MV-4-11 (cell line): Measurements from ENCODE around the gene POLD1.
A peak's percentile ranks its signal among the peaks of the same experiment; 100 is the strongest.
"Not testable (repeated sequence)": the region's sequence is repeated elsewhere in the genome, so short reads cannot be mapped to it uniquely, and the experiment has no call there.

Experiments used
- DNase-seq: peaks from one replicate; lab custom pipeline; 2025; lab: John Stamatoyannopoulos, UW

POLD1 gene

DNA sequence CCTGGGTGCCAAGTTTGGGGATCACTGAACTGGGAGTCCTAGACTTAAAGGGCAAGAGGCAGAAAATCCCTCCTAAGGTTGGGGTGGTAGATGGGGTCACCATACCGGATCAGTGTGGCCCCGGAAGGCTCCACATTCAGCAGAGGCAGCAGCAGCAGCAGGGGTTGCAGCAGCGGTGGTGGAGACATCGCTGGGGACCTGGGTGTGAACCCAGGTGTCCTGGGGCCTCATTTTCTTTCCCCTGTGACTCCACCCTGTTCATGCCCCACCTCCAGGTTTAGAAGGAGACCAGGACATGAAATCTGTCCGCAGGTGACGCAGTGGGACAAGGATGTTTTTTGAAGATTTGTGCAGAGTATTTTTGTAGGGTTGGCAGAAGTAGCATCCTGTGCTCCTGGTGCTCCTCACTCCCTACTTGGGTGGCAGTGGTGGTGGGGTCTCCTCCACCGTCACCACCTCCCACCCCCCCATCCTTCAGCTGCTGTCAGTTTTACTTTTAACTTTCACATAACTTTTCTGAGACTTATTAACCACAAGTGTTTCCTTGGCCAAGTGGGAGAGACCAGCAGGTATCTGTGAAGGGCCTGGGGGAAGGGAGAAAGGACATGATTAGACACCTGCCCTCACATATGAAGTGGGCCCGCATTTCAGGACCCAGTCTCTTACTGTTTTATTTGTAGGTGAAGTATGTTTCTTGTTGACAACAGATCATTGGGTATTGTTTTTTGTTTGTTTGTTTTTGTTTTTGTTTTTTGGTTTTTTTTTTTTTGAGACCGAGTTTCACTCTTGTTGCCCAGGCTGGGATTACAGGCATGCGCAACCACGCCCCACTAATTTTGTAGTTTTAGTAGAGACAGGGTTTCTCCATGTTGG, 18.5 kb upstream of the POLD1 start, which contains the start of gene NAPSA:
Gene NAPSA (minus strand): TSS at position 206 of the 873 bp plus-strand sequence. CDS start 18 bp downstream, at position 188.
- DNase-seq = no peak

DNA sequence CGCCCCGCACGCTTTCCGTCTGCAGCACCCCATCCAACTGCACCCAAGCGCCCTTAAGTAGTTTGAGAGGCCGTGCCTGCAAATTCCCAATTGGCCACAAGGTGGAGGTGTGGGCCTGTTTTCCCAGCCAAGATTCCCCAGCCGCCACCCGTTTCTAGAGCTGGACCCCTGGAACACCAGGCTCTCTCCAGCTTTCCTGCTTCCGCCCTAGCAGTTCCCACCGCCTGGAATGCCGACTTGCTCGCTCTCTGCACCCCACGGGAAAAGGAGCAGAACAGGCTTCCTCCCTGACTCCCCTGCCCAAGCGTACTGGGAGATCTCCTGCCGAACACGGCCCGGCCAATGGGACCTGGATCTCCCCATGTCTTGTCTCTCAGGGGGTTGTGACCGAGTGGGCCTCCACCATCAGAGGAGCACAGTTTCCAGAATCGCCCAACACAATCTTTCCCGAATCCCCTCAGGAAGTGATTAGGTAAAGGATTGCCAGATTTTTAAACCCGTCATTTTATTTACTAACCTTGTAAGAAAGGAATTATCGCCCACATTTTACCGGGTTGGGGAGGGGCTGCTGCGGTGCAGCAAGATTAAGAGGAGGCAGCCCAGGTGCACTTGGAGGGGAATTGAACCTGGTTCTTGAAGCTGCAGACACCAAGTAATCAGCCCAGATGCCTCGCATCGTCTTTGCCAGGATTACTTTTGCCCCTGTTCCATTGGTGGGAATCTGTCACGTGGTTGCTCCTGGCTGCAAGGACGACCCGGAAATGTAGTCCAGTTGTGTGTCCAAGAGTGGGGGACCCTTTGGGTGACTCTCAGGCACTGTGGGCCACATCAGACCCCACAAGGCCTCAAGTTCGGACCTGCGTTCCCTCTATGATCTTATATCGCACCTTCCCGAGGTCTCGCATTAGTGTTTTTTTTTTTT, 15.2 kb upstream of the POLD1 start:
- peak; percentile 90 for DNase-seq

DNA sequence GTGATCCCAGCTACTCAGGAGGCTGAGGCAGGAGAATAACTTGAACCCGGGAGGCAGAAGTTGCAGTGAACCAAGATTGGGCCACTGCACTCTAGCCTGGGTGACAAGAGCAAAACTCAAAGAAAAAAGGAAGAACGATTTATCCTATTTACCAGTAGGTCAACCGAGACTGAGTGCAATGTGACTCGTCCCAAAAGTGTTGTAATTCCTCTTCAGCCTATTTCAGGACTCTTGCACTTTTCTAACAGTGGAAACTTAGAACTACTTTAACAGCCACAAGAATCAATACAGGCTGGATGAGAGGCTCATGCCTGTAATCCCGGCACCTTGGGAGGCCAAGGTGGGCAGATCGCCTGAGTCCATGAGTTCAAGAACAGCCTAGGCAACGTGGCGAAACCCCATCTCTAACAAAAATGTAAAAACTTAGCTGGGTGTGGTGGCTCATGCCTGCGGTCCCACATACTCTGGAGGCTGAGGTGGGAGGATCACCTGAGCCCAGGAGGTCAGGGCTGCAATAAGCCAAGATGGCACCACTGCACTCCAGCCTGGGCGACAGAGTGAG, 12.2 kb upstream of the POLD1 start:
- DNase-seq = peak; percentile 95

DNA sequence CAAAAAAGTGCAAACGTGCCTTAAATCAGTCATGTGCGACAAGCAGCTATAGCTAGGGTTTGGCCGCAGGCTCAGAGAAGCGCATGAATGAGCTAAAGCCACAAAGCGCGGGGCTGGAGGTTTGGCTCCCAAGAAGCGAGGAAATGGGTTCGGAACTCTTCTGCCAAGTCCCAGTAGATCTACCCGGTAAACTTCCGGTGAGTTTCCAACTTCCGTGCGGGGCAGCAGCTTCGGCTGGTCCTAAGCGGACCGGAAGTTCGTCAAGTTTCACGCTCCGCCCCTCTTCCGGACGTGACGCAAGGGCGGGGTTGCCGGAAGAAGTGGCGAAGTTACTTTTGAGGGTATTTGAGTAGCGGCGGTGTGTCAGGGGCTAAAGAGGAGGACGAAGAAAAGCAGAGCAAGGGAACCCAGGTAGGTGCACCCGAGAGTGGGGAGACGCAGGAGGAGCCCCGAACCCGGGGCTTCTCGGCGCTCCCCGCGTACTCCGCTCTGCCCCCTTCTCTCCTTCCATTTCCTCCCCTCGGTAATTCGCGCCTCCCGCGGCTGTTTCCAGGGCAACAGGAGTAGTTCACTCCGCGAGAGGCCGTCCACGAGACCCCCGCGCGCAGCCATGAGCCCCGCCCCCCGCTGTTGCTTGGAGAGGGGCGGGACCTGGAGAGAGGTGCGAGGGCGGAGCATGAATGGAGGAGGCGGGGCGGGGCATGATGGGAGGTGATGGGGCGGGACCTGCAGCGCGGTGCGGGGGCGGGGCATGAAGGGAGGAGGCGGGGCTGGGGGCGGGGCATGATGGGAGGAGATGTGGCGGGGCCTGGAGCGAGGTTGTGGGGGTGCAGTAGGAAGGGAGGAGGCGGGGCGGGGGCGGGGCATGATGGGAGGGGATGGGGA, 7.7 kb upstream of the POLD1 start, which contains the start of gene NR1H2:
Gene NR1H2 (plus strand): TSS at position 292 of the 885 bp plus-strand sequence. CDS start 1,149 bp downstream, outside the sequence.
- DNase-seq = peak; percentile 100

DNA sequence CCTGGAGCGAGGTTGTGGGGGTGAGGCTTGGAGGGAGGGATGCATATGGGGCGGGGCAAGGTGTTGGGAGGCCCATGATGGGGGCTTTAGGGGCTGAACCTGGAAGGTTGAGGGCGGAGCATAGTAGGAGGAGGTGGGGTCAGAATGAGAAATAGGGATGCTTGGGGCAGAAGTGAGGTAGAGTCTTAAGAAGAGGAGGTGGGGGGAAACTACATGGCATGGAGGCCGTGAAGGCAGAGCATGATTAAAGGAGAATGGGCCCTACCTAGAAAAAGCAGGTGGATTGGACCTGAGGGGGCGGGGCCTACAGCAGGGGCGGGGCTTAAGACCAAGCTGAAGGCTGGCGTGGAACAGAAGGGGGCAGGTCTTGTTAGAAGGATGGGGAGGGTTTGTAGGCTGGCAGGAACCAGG, 7.1 kb upstream of the POLD1 start:
- DNase-seq = no peak

DNA sequence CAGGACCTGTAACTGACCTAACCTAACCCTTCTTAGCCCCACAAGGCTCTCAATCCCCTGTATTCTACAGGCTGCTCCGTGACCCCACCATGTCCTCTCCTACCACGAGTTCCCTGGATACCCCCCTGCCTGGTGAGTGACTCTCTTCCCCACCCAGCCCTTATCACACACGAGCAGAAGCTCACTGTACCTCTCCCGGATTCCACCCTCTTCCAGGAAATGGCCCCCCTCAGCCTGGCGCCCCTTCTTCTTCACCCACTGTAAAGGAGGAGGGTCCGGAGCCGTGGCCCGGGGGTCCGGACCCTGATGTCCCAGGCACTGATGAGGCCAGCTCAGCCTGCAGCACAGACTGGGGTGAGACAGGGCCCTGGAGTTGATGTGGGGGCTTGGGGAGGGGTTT, 6.6 kb upstream of the POLD1 start:
- no peak for DNase-seq

DNA sequence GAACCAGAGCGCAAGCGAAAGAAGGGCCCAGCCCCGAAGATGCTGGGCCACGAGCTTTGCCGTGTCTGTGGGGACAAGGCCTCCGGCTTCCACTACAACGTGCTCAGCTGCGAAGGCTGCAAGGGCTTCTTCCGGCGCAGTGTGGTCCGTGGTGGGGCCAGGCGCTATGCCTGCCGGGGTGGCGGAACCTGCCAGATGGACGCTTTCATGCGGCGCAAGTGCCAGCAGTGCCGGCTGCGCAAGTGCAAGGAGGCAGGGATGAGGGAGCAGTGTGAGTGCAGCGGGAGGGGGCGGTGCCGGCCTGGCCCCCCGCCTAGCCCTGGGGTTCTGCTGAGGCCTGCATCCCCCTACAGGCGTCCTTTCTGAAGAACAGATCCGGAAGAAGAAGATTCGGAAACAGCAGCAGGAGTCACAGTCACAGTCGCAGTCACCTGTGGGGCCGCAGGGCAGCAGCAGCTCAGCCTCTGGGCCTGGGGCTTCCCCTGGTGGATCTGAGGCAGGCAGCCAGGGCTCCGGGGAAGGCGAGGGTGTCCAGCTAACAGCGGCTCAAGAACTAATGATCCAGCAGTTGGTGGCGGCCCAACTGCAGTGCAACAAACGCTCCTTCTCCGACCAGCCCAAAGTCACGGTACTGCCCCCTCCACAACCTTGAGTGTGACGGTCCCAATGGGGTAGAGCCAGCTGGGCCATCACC, 5.8 kb upstream of the POLD1 start:
- no peak for DNase-seq

DNA sequence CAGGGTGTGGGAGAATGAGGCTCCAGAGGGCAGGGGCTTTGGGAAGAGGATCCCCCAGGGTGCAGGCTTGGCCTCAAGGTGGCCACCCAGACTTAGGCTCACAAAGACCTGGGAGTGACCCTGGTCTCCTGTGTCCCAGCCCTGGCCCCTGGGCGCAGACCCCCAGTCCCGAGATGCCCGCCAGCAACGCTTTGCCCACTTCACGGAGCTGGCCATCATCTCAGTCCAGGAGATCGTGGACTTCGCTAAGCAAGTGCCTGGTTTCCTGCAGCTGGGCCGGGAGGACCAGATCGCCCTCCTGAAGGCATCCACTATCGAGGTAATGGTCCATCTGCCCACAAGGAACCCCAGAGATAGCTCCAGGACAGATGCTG, 5.3 kb upstream of the POLD1 start:
- DNase-seq = no peak

DNA sequence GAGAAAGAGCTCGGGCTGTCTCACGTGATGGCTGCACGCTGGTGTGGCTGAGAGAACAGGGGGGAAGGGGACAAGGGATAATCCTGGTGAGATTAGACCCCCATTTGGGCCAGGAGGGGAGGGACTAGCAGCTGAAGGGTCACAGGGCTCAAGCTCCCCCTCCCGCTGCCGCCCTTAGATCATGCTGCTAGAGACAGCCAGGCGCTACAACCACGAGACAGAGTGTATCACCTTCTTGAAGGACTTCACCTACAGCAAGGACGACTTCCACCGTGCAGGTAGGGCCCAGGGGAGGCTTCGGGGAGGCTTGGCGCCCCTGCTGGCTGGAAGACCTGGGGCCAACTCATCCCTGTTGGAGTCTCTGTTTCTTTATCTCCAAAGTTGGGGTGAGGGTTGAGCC, 4.5 kb upstream of the POLD1 start:
- no peak for DNase-seq

DNA sequence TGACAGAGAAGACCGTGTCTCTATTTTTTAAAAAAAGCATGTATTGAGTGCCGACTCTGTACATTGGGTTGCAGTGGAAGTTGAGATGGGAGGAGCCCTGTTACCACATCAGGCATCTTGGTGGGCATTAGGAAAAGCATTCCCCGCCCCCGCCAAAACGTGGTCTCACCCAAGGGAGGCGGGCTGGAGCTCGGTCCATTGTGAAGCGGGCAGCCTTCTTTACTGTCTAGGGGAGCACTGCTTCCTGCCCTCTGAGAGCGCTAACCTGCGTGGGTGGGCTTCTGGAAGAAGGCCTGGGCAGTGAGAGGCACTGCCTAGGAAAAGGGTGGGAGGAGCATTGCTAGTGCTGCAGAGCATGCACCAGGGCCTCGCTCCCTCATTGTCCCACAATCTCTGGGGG, 4.0 kb upstream of the POLD1 start:
- DNase-seq = no peak

DNA sequence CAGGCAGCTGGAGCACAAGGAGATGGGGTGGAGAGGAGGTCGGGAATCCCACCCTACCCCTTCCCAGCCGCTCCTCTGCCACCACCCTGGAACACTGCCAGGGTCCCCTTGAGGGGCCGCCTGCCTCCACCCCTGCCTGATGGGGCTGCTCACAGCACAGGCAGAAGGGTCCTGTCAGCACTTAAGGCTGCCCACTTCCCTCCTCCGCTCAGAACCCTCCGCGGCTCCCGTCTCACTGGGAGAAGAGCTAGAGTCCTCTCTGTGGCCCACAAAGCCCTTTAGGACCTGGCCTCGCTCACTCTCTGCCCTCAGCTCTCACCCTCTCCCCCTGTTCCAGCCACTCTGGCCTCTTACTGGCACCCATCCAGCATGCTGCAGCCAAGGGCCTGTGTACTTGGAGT, 3.4 kb upstream of the POLD1 start:
- DNase-seq = no peak

DNA sequence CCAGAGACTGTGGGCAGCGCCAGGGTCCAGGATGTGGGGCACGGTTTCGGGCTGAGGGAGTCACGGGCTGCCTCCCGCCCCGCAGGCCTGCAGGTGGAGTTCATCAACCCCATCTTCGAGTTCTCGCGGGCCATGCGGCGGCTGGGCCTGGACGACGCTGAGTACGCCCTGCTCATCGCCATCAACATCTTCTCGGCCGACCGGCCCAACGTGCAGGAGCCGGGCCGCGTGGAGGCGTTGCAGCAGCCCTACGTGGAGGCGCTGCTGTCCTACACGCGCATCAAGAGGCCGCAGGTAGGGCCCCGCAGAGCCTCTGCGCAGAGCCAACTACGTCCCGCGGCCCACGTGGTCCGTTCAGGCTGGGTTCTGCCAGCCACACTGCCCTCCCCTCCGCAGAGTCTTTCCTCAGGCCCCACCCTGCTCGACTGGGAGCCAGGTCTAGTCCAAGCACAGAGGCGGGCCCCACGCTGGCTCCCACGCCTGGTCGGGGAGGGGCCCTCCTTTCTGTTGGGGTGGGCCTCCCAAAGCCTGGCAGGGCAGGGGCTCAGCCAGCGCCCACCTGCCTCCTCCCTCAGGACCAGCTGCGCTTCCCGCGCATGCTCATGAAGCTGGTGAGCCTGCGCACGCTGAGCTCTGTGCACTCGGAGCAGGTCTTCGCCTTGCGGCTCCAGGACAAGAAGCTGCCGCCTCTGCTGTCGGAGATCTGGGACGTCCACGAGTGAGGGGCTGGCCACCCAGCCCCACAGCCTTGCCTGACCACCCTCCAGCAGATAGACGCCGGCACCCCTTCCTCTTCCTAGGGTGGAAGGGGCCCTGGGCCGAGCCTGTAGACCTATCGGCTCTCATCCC, 2.0 kb upstream of the POLD1 start:
- DNase-seq = no peak

DNA sequence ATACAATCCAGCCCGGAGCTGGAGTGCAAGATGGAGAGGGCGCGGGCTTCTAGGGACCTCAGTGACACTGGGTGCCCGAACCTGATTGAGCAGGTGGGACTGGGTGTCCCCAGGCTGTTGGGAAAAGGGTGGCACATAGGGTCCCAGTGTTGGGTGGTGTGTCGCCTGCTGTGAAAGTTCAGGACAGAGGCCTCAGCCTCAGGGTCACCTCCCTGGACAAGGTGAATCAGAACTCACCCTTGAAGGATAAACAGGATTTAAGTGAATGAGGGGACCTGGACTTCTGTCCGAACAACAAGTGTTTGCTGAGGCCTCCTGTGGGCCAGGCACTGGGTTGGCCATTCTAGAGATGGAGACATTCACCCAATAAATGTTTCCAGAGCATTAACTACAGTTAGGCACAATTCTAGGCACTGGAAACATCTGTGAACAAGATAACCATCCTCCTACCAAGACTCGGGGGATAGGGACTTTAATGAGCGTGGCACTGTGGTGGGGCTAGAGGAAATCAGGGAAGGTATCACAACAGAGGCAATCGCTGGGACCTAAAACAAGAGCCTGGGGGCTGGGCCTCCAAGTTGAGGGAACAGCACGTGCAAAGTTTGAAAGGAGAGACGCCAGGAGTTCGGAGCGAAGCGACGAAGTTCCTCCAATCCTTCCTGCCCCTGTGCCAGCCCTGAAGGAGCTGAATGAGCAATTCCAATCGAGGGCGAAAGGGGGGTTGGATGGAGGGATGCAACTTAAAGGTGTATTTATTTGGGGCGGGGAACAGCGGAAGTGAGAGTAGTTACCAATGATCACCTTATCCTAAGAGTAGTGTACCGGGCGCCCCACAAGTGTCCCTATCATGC, 921 bp upstream of the POLD1 start:
- no peak for DNase-seq

DNA sequence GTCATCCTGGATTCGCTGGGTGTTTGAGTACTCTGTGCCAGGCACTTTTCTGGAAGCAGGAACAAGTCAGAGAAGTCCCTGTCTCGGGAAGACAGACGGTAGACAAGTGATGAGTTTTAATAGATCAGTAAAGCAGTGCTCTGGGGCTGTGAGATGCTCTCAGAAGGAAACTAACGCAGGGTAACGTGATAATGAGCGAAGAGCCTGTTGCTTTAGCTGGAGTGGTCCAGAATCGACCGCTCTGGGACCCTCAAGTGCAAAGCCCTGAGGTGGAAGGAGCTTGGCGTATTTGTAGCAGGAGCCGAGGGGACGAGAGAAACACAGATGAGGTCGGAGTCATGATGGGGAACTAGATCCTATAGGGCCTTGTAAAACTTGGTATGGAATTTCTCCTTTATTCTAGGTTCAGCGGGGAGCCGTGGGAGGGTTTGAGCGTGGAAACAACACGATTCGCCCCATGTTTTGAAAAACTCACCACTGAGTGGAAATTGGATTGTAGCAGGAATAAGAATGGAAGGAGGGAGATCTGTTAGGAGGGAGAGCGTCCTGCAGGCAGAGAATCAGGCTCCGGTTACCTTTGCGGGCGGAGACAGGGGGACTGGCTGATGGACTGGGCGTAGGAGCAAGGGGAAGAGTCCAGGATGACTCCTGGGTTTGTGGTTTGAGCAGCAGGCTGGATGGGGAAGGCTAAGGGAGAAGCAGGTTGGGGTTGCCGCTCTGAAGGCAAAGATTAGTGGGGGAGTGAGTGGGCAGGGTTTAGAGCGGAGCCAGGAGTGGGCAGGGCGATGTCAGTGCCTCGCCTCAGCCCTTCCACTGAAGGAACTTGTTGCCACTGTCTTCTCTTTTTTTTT, 763 bp downstream of the POLD1 start:
- DNase-seq = peak; percentile 67

DNA sequence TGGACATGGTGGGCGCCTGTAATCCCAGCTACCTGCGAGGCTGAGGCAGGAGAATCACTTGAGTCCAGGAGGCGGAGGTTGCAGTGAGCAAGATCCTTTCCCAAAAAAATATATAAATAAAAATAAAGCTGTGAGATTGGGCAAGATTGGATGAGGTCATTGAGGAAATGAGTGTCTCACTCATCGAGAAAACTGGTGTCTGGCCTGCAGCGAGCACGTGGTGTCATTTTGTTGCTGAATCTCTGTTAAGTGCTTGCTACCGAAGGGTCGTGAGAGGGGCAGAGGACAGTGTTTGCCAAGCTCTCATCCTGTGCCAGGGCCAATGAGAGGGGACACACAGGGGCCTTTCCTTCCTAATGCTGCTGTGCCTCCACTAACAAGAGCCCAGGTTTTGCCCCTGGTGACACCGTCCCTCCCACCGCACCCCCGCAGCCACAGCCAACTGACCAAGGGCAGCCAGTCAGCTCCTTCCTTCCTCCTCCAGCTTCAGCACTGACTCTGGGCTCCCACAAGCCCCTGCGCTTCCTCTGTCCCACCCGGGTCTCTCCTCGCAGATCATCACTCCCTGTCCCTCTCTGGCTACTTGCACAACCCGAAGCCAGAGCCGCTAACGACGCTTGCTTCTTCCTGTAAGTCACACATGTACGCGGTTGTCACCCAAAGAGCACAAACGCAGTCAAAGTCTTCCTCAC, 3.2 kb downstream of the POLD1 start:
- peak; percentile 93 for DNase-seq

DNA sequence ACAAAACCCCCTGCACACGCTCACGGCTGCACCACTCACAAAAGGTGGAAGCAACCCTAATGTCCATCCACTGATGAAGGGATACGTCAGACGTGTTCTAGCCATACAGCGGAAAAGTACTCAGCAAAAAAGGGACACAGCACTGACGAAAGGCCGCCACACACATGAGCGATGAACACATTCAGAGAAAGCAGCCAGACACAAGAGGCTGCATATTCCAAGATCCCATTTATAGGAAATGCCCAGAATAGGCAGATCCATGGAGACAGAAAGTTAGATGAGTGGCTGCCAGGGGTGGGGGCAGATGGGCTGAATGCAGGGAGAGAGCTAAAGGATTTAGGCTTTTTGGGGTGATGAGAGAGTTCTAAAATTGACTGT, 3.7 kb downstream of the POLD1 start:
- no peak for DNase-seq

DNA sequence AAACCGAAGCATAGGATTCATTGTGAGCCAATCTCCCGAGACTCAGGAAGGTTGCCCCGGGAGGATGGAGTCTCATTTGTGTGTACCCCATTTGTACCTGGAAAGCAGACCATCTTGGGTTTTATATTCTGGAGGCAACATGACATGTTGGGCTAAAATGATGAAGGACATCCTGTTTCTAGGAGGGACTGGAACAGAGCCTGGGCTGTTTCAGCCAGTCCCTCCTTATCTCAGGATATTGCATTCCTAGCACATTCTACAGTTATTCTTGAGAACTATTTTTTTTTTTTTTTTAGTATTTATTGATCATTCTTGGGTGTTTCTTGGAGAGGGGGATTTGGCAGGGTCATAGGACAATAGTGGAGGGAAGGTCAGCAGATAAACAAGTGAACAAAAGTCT, 6.1 kb downstream of the POLD1 start:
- DNase-seq = not testable (repeated sequence)
